GM12878 (cell line): ENCODE results near the gene COL25A1. TPM values are rescaled to one million over a fixed set of nuclear protein-coding genes. Genes with fewer than 3 reads are reported as not detected.

Experiments
- ATAC-seq: fragments of 200-7000 bp; cut with Tn5 transposase; 3 replicates; pipeline ENCODE4 v1.9.1; 2020; ENCODE audit warnings: mild to moderate bottlenecking, moderate library complexity
- BruUV-seq: library from RNA; stranded (reverse); fragments of 400-500 nt; replicated peaks from 2 replicates; lab custom pipeline; 2021; lab: Mats Ljungman, UMichigan
- CTCF ChIA-PET: fragments of 300-600 bp; sonication (Branson Sonifier 250); formaldehyde crosslinking; extraction: SDS; loops from one replicate; lab custom pipeline; 2021; ENCODE audit warnings: inconsistent platforms; lab: Yijun Ruan, JAX
- POLR2A ChIA-PET: fragments of 350-600 bp; formaldehyde crosslinking; extraction: SDS; loops from one replicate; lab custom pipeline; 2021; ENCODE audit warnings: inconsistent platforms; lab: Charles Lee
- RAD21 ChIA-PET: fragments of 300-600 bp; sonication (Branson Sonifier 250); formaldehyde crosslinking; loops from one replicate; lab custom pipeline; 2023; ENCODE audit warnings: antibody characterized with exemption; ENCODE audit not compliant: unreplicated experiment; lab: Charles Lee
- SMC1A ChIA-PET: fragments of 300-600 bp; sonication (Branson Sonifier 250); formaldehyde crosslinking; loops from one replicate; lab custom pipeline; 2023; ENCODE audit not compliant: unreplicated experiment, uncharacterized antibody; lab: Charles Lee
- DNase-seq: peaks from one replicate; pipeline ENCODE4 v3.0.0-alpha.2; 2011; ENCODE audit warnings: low read depth, low spot score
- FAIRE-seq: peaks from 3 replicates; lab custom pipeline; 2011; peaks lifted over from hg19 to GRCh38; lab: Jason Lieb, UNC
- H2AFZ ChIP-seq: 2 replicates; pipeline ENCODE4 v1.6.0; 2011; ENCODE audit warnings: low read depth, low read length, control low read depth; ENCODE audit not compliant: control insufficient read depth
- H3K27ac ChIP-seq: 2 replicates; pipeline ENCODE4 v1.5.1; 2011; ENCODE audit warnings: control low read depth; ENCODE audit not compliant: control insufficient read depth, insufficient read depth
- H3K27me3 ChIP-seq, 2 experiments: replicated peaks in 1 of 2; 2 replicates each; pipeline versions ENCODE4 v1.6.0 to v1.6.1; 2011; ENCODE audit warnings: low read length in 1 of 2; ENCODE audit not compliant: control insufficient read depth in 2 of 2, insufficient read depth in 2 of 2
- H3K36me3 ChIP-seq, 2 experiments: 2 replicates each; pipeline ENCODE4 v1.5.1; 2011; ENCODE audit warnings: low read length in 1 of 2; ENCODE audit not compliant: control insufficient read depth in 2 of 2, insufficient read depth in 2 of 2
- H3K4me1 ChIP-seq: 2 replicates; pipeline ENCODE4 v1.6.1; 2011; ENCODE audit warnings: mild to moderate bottlenecking, low read length, moderate library complexity, mixed read lengths; ENCODE audit not compliant: control insufficient read depth, insufficient read depth
- H3K4me2 ChIP-seq: 2 replicates; pipeline ENCODE4 v1.6.0; 2011; ENCODE audit warnings: control low read depth; ENCODE audit not compliant: control insufficient read depth, insufficient read depth
- H3K4me3 ChIP-seq: fragments of 200-600 bp; sonication (generic); 2 replicates; pipeline ENCODE4 v1.5.1; 2016
- H3K79me2 ChIP-seq: 2 replicates; pipeline ENCODE4 v1.6.0; 2011; ENCODE audit warnings: low read length; ENCODE audit not compliant: control insufficient read depth, insufficient read depth
- H3K9ac ChIP-seq: 2 replicates; pipeline ENCODE4 v1.8.0; 2011; ENCODE audit warnings: low read length, control low read depth, mixed read lengths; ENCODE audit not compliant: control insufficient read depth, insufficient read depth
- H3K9me3 ChIP-seq: replicated peaks from 3 replicates; pipeline ENCODE4 v1.5.1; 2011; ENCODE audit warnings: mild to moderate bottlenecking, low read length; ENCODE audit not compliant: control insufficient read depth, insufficient read depth
- H4K20me1 ChIP-seq: 2 replicates; pipeline ENCODE4 v1.6.0; 2011; ENCODE audit not compliant: control insufficient read depth, insufficient read depth
- CTCF ChIP-seq, 3 experiments: IDR thresholded peaks in 2 of 3; conservative IDR thresholded peaks in 1 of 3; 2 replicates each; pipeline ENCODE4 v1.5.1; 2011; ENCODE audit warnings: low read depth in 3 of 3, low read length in 3 of 3, mild to moderate bottlenecking in 3 of 3, control low read depth in 2 of 3, moderate library complexity in 2 of 3, inconsistent platforms in 1 of 3, mixed read lengths in 1 of 3; ENCODE audit not compliant: control insufficient read depth in 2 of 3, insufficient read depth in 1 of 3; ENCODE audit errors: extremely low read depth in 1 of 3
- DPF2 ChIP-seq: fragments of 450-650 bp; IDR thresholded peaks from 2 replicates; pipeline ENCODE4 v1.6.1; 2017; ENCODE audit warnings: mild to moderate bottlenecking
- IRF4 ChIP-seq: IDR thresholded peaks from 2 replicates; pipeline ENCODE4 v1.6.1; 2011; ENCODE audit warnings: low read depth, low read length
- RAD21 ChIP-seq: IDR thresholded peaks from 2 replicates; pipeline ENCODE4 v1.6.1; 2011; ENCODE audit warnings: mild to moderate bottlenecking, low read depth, low read length, moderate library complexity; ENCODE audit not compliant: insufficient read depth
- SMC3 ChIP-seq: IDR thresholded peaks from 2 replicates; pipeline ENCODE4 v1.6.1; 2011; ENCODE audit warnings: low read length, improper control_type of control experiment, borderline replicate concordance
- WGBS: methylation state at CpG from one replicate; pipeline ENCODE4 v1.1.6; 2016; ENCODE audit warnings: low lambda C conversion rate; ENCODE audit not compliant: insufficient replicate concordance, insufficient coverage; ENCODE audit errors: missing lambda C conversion rate; 5-methylcytosine and 5-hydroxymethylcytosine counted together
- in situ Hi-C: fragments of 300-500 bp; cut with MboI; formaldehyde crosslinking; loops from 9 replicates; pipeline ENCODE4 v1.14.3; 2018; ENCODE audit warnings: mixed read lengths
- intact Hi-C: fragments of 100-400 bp; cut with micrococcal nuclease; formaldehyde crosslinking; loops from one replicate; pipeline ENCODE4 v1.14.2; 2022; ENCODE audit not compliant: unreplicated experiment
- polyA plus RNA-seq, 11 experiments: library from polyadenylated mRNA; depleted of rRNA in 4 of 11; unstranded in 6 of 11; stranded (reverse) in 5 of 11; fragments of >200 nt; fragmentation: Nextera tagmentation in 4 of 11; fragmentation: Illumina TruSeq in 1 of 11; extraction: Ambion mirVana in 4 of 11; extraction: Trizol in 1 of 11; gene quantifications; 1 replicate in 1 of 11; 2 replicates in 10 of 11; pipeline versions ENCODE4 v1.2.1 to v1.2.3, GENCODE V29; 2011 to 2016; ENCODE audit warnings: inconsistent platforms in 2 of 11, missing spikeins in 2 of 11, low read depth in 1 of 11
- total RNA-seq, 4 experiments: library from RNA; depleted of rRNA in 3 of 4; stranded (reverse); fragments of >200 nt in 3 of 4; fragmentation: Illumina TruSeq in 1 of 4; extraction: Trizol in 1 of 4; gene quantifications; 2 replicates each; pipeline versions ENCODE4 v1.2.1 to v1.2.3, GENCODE V29; 2013 to 2021

The COL25A1 gene
- total and polyA plus RNA-seq, 10 of the 15 experiments (the other 5 are each of a cell fraction or from before 2014, with no cell fraction given) = 0.01 to 0.26 (median 0.12) TPM; not detected in 6

- ChIA-PET SMC1A (interaction anchor here (0.6 to 1.9 kb wide), 5 partner anchors 13 to 536 kb away, joined by 3 to 5 read pairs (median 3); no protein-coding TSS in a partner anchor), CTCF (interaction anchor here (1.1 to 1.4 kb wide), 5 partner anchors 9 to 571 kb away, joined by 3 to 5 read pairs (median 3); no protein-coding TSS in a partner anchor), POLR2A (no interaction called here), RAD21 (interaction anchor here (1.3 to 3.1 kb wide), 2 partner anchors 462 to 464 kb away, joined by 3 to 7 read pairs; no protein-coding TSS in a partner anchor)
- BruUV-seq = no TSS peak
- no peaks in the 10 kb centered on the region for H3K9me3 ChIP-seq
- H4K20me1 ChIP-seq = no peaks in the 10 kb centered on the region
- TF ChIP-seq RAD21 (peak; percentile 66), SMC3 (peak; percentile 50; the same call in 1 of the 2 replicates), IRF4 (no peak), DPF2 (no peak), CTCF (IDR thresholded peaks at IDR 0.05 in 2 of 3, conservative IDR thresholded peaks at IDR 0.05 in 1 of 3; ENCODE audit: control insufficient read depth in 2 of 3, extremely low read depth in 1 of 3, insufficient read depth in 1 of 3, low read depth in 3 of 3, low read length in 3 of 3) (peak; percentile 33 to 54 (median 51); a peak in 5 of 6 replicates)
- no peak overlapping the region for H3K4me2 ChIP-seq
- DNase-seq (no peak), ATAC-seq (peak; percentile 48; the same call in 1 of the 3 replicates), FAIRE-seq (peak; percentile 57)
- intact Hi-C loops (loop anchor here (1.0 to 10.0 kb wide), 2 partner anchors 460 to 571 kb away; no protein-coding TSS in a partner anchor), in situ Hi-C loops (no loop called here)
- no peak overlapping the region for H3K4me3 ChIP-seq
- no peak overlapping the region for H2AFZ ChIP-seq
- H3K4me1 ChIP-seq = no peaks in the 10 kb centered on the region
- H3K79me2 ChIP-seq = no peaks in the 10 kb centered on the region
- H3K9ac ChIP-seq = no peak overlapping the region
- no peak overlapping the region for H3K27ac ChIP-seq
- no peaks in the 10 kb centered on the region for H3K27me3 ChIP-seq
- 31% methylated on average over 3 of the region's 3 CpGs for WGBS
- H3K36me3 ChIP-seq = no peaks in the 10 kb centered on the region
These were observed 467.5 kb downstream of the COL25A1 start for GRCh38 chr4:108834835-108835384.
